H9 (cell line): ENCODE measurements around the gene IL25. TPM values are rescaled to one million over a fixed set of nuclear protein-coding genes. Genes with fewer than 3 reads are reported as not detected.

Source experiments
- DNase-seq: peaks from one replicate; pipeline ENCODE4 v3.0.0-alpha.2; 2017
- H2AFZ ChIP-seq: one replicate; pipeline ENCODE4 v1.6.1; 2013; ENCODE audit warnings: mild to moderate bottlenecking, low read length, control low read depth, moderate library complexity
- H2AK5ac ChIP-seq: 2 replicates; pipeline ENCODE4 v1.6.1; 2013; ENCODE audit warnings: low read length, control low read depth, mixed read lengths; ENCODE audit not compliant: insufficient read length
- H2BK120ac ChIP-seq: one replicate; pipeline ENCODE4 v1.6.1; 2013; ENCODE audit warnings: low read depth, mild to moderate bottlenecking, low read length, control low read depth, inconsistent platforms; ENCODE audit not compliant: poor library complexity, severe bottlenecking
- H2BK12ac ChIP-seq: 2 replicates; pipeline ENCODE4 v1.6.1; 2013; ENCODE audit warnings: low read length, control low read depth, mixed read lengths, low read depth; ENCODE audit not compliant: insufficient read length
- H2BK15ac ChIP-seq: 2 replicates; pipeline ENCODE4 v1.6.1; 2013; ENCODE audit warnings: low read depth, low read length, control low read depth
- H2BK20ac ChIP-seq: one replicate; pipeline ENCODE4 v1.6.1; 2013; ENCODE audit warnings: low read depth, mild to moderate bottlenecking, low read length, control low read depth, inconsistent platforms; ENCODE audit not compliant: poor library complexity, severe bottlenecking
- H2BK5ac ChIP-seq: 2 replicates; pipeline ENCODE4 v1.6.1; 2013; ENCODE audit warnings: low read length, control low read depth, mixed read lengths; ENCODE audit not compliant: insufficient read length
- H3K14ac ChIP-seq: 2 replicates; pipeline ENCODE4 v1.6.1; 2013; ENCODE audit warnings: low read length, control low read depth; ENCODE audit not compliant: insufficient read depth
- H3K18ac ChIP-seq: 2 replicates; pipeline ENCODE4 v1.6.1; 2013; ENCODE audit warnings: low read depth, mild to moderate bottlenecking, mixed read lengths, low read length, control low read depth; ENCODE audit not compliant: insufficient read length
- H3K23ac ChIP-seq: 2 replicates; pipeline ENCODE4 v1.6.1; 2013; ENCODE audit warnings: low read length, control low read depth, mixed read lengths, low read depth; ENCODE audit not compliant: insufficient read length
- H3K23me2 ChIP-seq: 2 replicates; pipeline ENCODE4 v1.6.1; 2013; ENCODE audit warnings: low read depth, mild to moderate bottlenecking, mixed read lengths, low read length, control low read depth; ENCODE audit not compliant: insufficient read length, poor library complexity, severe bottlenecking
- H3K27ac ChIP-seq: 2 replicates; pipeline ENCODE4 v1.5.1; 2013; ENCODE audit warnings: low read length, control low read depth, mixed read lengths, low read depth; ENCODE audit not compliant: insufficient read length
- H3K27me3 ChIP-seq: 2 replicates; pipeline ENCODE4 v1.6.1; 2013; ENCODE audit warnings: low read length, control low read depth, inconsistent platforms; ENCODE audit not compliant: insufficient read depth
- H3K4ac ChIP-seq: 2 replicates; pipeline ENCODE4 v1.6.1; 2013; ENCODE audit warnings: low read depth, mild to moderate bottlenecking, control low read depth, inconsistent platforms, low read length, moderate library complexity
- H3K4me1 ChIP-seq: 2 replicates; pipeline ENCODE4 v1.6.1; 2013; ENCODE audit warnings: low read length, control low read depth, inconsistent platforms; ENCODE audit not compliant: insufficient read depth
- H3K4me2 ChIP-seq: 2 replicates; pipeline ENCODE4 v1.6.1; 2013; ENCODE audit warnings: low read length, control low read depth, mixed read lengths; ENCODE audit not compliant: insufficient read length, insufficient read depth
- H3K56ac ChIP-seq: 2 replicates; pipeline ENCODE4 v1.6.1; 2013; ENCODE audit warnings: low read depth, mild to moderate bottlenecking, mixed read lengths, low read length, control low read depth; ENCODE audit not compliant: insufficient read length
- H3K79me1 ChIP-seq: 2 replicates; pipeline ENCODE4 v1.6.1; 2013; ENCODE audit warnings: low read depth, mild to moderate bottlenecking, moderate library complexity, low read length, control low read depth, inconsistent platforms; ENCODE audit not compliant: insufficient read depth, poor library complexity, severe bottlenecking
- H3K79me2 ChIP-seq: 2 replicates; pipeline ENCODE4 v1.6.1; 2013; ENCODE audit warnings: low read length, control low read depth, inconsistent platforms; ENCODE audit not compliant: insufficient read depth
- H3K9ac ChIP-seq: 2 replicates; pipeline ENCODE4 v1.6.1; 2013; ENCODE audit warnings: low read length, control low read depth, mixed read lengths; ENCODE audit not compliant: insufficient read length; ENCODE audit errors: extremely low read depth
- H3K9me3 ChIP-seq: one replicate; pipeline ENCODE4 v1.6.1; 2013; ENCODE audit warnings: low read depth, low read length, inconsistent platforms; ENCODE audit not compliant: control insufficient read depth
- H3T11ph ChIP-seq: one replicate; pipeline ENCODE4 v1.6.1; 2013; ENCODE audit warnings: mild to moderate bottlenecking, low read length, control low read depth, inconsistent platforms
- H4K20me1 ChIP-seq: one replicate; pipeline ENCODE4 v1.6.1; 2013; ENCODE audit not compliant: control insufficient read depth, insufficient read length, insufficient read depth
- H4K5ac ChIP-seq: 2 replicates; pipeline ENCODE4 v1.6.1; 2013; ENCODE audit warnings: low read depth, mild to moderate bottlenecking, mixed read lengths, low read length, control low read depth; ENCODE audit not compliant: insufficient read length
- H4K8ac ChIP-seq: replicated peaks from 2 replicates; pipeline ENCODE4 v1.6.1; 2013; ENCODE audit warnings: low read length, control low read depth, mixed read lengths, low read depth; ENCODE audit not compliant: insufficient read length
- H4K91ac ChIP-seq: 2 replicates; pipeline ENCODE4 v1.6.1; 2013; ENCODE audit warnings: low read depth, mild to moderate bottlenecking, moderate library complexity, mixed read lengths, low read length, control low read depth; ENCODE audit not compliant: insufficient read length
- H3K27ac Mint-ChIP-seq, 3 experiments: 2 replicates in 2 of 3; 3 replicates in 1 of 3; pipeline ENCODE4 v1.8.0; 2020 to 2021; ENCODE audit warnings: mixed read lengths in 3 of 3, mild to moderate bottlenecking in 1 of 3, moderate library complexity in 1 of 3
- H3K27me3 Mint-ChIP-seq: 2 replicates; pipeline ENCODE4 v1.8.0; 2021; ENCODE audit warnings: low read depth, mild to moderate bottlenecking, moderate library complexity, mixed read lengths
- H3K36me3 Mint-ChIP-seq, 3 experiments: 2 replicates in 2 of 3; 3 replicates in 1 of 3; pipeline ENCODE4 v1.8.0; 2020 to 2021; ENCODE audit warnings: low read depth in 3 of 3, mixed read lengths in 3 of 3; ENCODE audit not compliant: insufficient read depth in 1 of 3
- H3K4me1 Mint-ChIP-seq, 2 experiments: 2 replicates each; pipeline ENCODE4 v1.8.0; 2020; ENCODE audit warnings: mixed read lengths in 2 of 2
- H3K4me3 Mint-ChIP-seq, 2 experiments: 2 replicates in 1 of 2; 3 replicates in 1 of 2; pipeline ENCODE4 v1.8.0; 2020 to 2021; ENCODE audit warnings: mild to moderate bottlenecking in 2 of 2, mixed read lengths in 2 of 2, moderate library complexity in 1 of 2
- H3K9me3 Mint-ChIP-seq, 2 experiments: 2 replicates in 1 of 2; 3 replicates in 1 of 2; pipeline ENCODE4 v1.8.0; 2020; ENCODE audit warnings: mild to moderate bottlenecking in 2 of 2, mixed read lengths in 2 of 2, moderate library complexity in 1 of 2
- WGBS: extraction: QIAGEN DNeasy Blood & Tissue Kit; methylation state at CpG from one replicate; pipeline ENCODE4 v1.1.7; 2013; ENCODE audit warnings: missing lambda C conversion rate, low lambda C conversion rate, mixed read lengths; ENCODE audit not compliant: insufficient read length; ENCODE audit errors: extremely low coverage; 5-methylcytosine and 5-hydroxymethylcytosine counted together
- total RNA-seq: library from RNA; stranded (reverse); gene quantifications from 2 replicates; pipeline ENCODE4 v1.2.1, GENCODE V29; 2021
- TF ChIP-seq, protein P1 (sequence below): fragments of 200-600 bp; sonication (generic); conservative IDR thresholded peaks from 3 replicates; pipeline ENCODE4 v1.8.0; 2021; ENCODE audit warnings: antibody characterized with exemption, mild to moderate bottlenecking

The IL25 gene
- total RNA-seq, 1 experiment from 2014 or later = not detected

DNA sequence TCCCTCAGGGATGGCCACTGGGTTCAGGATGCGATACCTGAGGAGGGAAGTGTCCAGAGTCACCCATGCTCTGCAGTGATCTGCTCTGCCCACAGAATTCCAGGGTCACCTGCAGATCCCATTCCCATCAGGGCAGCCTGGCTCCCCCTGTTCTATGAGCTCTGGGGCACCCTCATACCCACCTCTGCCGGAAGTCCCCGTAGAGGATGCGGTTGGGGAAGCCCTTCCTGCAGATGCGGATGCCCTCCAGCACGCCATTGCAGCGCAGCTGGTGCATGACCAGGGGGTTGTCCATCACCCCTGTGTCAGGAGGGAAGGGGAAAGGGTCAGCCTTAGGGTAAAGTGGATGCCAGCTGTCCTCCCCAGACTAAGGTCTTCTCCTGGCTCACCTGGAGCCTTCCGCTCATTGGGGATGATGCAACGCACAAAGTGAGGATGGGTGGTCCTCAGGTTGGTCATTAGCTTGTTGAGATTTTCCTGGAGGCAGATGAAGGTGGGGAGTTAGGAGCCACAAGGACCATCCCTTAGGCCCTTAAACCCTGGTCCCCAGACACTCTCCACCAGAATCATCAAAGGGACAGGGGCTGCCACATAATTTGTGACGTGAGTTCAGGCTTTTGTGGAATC lies 24.3 kb downstream of the IL25 start:
- DNase-seq = no peak
- Histone ChIP-seq H3K27me3 (no peaks in the 10 kb centered on the region), H4K8ac (no peak overlapping the region), H2AFZ (no peak overlapping the region), H3K23me2 (no peaks in the 10 kb centered on the region), H3K4me1 (no peaks in the 10 kb centered on the region; the same call in 1 of the 2 replicates), H3K79me1 (no peaks in the 10 kb centered on the region), H3K27ac (no peak overlapping the region), H3T11ph (no peak overlapping the region), H2BK12ac (no peak overlapping the region), H3K23ac (no peak overlapping the region), H4K20me1 (no peaks in the 10 kb centered on the region), H4K5ac (no peak overlapping the region), H3K79me2 (no peaks in the 10 kb centered on the region), H2AK5ac (no peak overlapping the region), H3K18ac (no peak overlapping the region), H3K14ac (no peak overlapping the region), H3K4ac (no peak overlapping the region), H3K9me3 (no peaks in the 10 kb centered on the region), H2BK20ac (no peak overlapping the region), H3K9ac (no peak overlapping the region), H3K56ac (no peak overlapping the region), H2BK5ac (no peak overlapping the region), H4K91ac (no peak overlapping the region), H2BK15ac (no peak overlapping the region), H2BK120ac (no peak overlapping the region), H3K4me2 (no peak overlapping the region)
- WGBS = no CpG with 5 or more reads among the region's 10 CpGs
- Mint-ChIP-seq H3K36me3 (no peaks in the 10 kb centered on the region), H3K4me1 (peaks cover 7 to 8% of the 10 kb centered on the region in 2 experiments), H3K27me3 (peaks cover 39% of the 10 kb centered on the region), H3K27ac (no peak overlapping the region), H3K4me3 (no peak overlapping the region; a peak in 1 of 5 replicates), H3K9me3 (no peaks in the 10 kb centered on the region; a peak in 1 of 5 replicates)
- TF ChIP-seq, protein P1, sequence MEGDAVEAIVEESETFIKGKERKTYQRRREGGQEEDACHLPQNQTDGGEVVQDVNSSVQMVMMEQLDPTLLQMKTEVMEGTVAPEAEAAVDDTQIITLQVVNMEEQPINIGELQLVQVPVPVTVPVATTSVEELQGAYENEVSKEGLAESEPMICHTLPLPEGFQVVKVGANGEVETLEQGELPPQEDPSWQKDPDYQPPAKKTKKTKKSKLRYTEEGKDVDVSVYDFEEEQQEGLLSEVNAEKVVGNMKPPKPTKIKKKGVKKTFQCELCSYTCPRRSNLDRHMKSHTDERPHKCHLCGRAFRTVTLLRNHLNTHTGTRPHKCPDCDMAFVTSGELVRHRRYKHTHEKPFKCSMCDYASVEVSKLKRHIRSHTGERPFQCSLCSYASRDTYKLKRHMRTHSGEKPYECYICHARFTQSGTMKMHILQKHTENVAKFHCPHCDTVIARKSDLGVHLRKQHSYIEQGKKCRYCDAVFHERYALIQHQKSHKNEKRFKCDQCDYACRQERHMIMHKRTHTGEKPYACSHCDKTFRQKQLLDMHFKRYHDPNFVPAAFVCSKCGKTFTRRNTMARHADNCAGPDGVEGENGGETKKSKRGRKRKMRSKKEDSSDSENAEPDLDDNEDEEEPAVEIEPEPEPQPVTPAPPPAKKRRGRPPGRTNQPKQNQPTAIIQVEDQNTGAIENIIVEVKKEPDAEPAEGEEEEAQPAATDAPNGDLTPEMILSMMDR = no peak
